Lower lobe of right lung (tissue), 2 donors: Measurements from ENCODE around the gene GPR18. TPM values are rescaled to one million over a fixed set of nuclear protein-coding genes. Genes with fewer than 3 reads are reported as not detected.

Source experiments
- ATAC-seq, 2 donors: fragments of 200-7000 bp; cut with Tn5 transposase; one replicate each; pipeline ENCODE4 v1.9.1; 2020 to 2022; ENCODE audit warnings: mild to moderate bottlenecking in 2 of 2, moderate library complexity in 2 of 2
- DNase-seq: peaks from one replicate; pipeline ENCODE4 v3.0.0-alpha.2; 2020
- H3K27ac ChIP-seq: fragments of 200-600 bp; one replicate; pipeline ENCODE4 v1.8.0; 2022
- H3K27me3 ChIP-seq: fragments of 200-600 bp; one replicate; pipeline ENCODE4 v1.8.0; 2022; ENCODE audit warnings: low read depth
- H3K36me3 ChIP-seq: fragments of 200-600 bp; one replicate; pipeline ENCODE4 v1.8.0; 2022; ENCODE audit warnings: mild to moderate bottlenecking
- H3K4me1 ChIP-seq: fragments of 200-600 bp; one replicate; pipeline ENCODE4 v1.8.0; 2022
- H3K4me3 ChIP-seq: fragments of 200-600 bp; one replicate; pipeline ENCODE4 v1.8.0; 2022; ENCODE audit warnings: mild to moderate bottlenecking
- H3K9me3 ChIP-seq: fragments of 200-600 bp; one replicate; pipeline ENCODE4 v1.8.0; 2022
- CTCF ChIP-seq: fragments of 200-600 bp; IDR thresholded peaks from one replicate; pipeline ENCODE4 v1.8.0; 2022; ENCODE audit warnings: antibody characterized with exemption, mild to moderate bottlenecking
- intact Hi-C: fragments of 100-400 bp; cut with DNase I; formaldehyde crosslinking; loops from one replicate; pipeline ENCODE4 v1.11.0; 2022
- total RNA-seq: library from RNA; stranded (reverse); fragmentation: NEBNext Ultra II Directional; extraction: Animal tissue kit (Norgen Biotek cat#: 25700); gene quantifications from one replicate; pipeline ENCODE4 v1.2.1, GENCODE V29; 2021
- donor health status: DM: no; HTN: yes; CAD: no; lungs with severe emphysema.

Gene GPR18
- total RNA-seq, 1 donor from 2014 or later = 0.38 TPM

DNA sequence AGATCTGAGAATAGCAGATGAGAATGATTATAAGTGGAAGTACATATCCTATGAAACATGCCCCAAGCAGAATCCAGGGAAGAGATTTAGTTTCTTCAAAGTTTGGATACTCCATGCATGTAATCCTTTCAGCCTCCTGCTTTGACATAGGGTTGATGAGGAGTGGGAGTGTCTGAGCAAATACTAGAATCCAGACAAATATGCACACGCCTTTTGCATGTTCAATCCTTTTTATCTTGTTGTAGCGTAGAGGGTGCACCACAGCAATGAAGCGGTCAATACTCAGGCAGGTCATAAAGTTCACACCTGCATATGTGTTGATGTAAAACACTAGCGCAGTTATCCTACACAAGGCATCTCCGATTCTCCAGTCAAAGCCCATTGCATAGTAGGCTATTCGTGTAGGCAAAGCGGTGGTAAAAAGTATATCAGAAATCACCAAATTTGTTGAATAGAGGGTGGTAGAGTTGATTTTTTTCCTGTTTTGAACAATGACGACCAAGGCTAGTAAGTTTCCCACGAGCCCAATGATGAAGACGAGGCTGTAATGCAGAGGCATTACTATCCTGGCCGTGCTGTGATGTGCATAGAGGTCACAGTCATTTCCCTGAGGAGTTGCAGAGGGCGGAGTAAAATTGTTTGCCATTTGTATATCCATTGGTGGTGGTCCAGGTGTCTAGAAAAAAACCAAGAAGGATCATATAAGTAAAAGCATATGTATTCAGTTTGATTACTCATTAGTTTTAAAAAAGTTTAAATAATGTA is 37.5 kb upstream of the GPR18 start:
- intact Hi-C loops = no loop called here
- Histone ChIP-seq H3K36me3 (no peaks in the 10 kb centered on the region), H3K4me3 (no peak overlapping the region), H3K4me1 (peaks cover 12% of the 10 kb centered on the region), H3K27ac (no peak overlapping the region), H3K9me3 (no peaks in the 10 kb centered on the region), H3K27me3 (no peaks in the 10 kb centered on the region)
- DNase-seq (no peak), ATAC-seq (no peak)
- TF ChIP-seq CTCF = no peak

DNA sequence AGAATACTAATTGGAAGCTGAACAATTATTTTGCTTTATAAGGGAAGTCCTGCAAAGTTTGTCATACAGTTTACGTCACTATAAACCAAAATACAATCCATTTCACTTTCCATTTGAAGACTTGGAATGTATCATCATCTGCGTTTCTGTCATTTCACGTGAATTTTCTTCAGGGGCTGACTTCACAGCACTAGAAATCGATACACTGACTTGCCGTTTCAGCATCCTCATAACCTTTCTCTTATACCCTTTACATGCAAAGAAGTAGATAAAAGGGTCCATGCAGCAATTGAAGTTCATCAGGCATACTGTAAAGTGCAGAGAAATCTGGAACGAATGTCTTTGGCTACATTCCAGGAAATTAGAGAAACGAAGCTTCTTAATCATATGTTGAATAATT is 36.8 kb upstream of the GPR18 start:
- ATAC-seq (no peak), DNase-seq (no peak)
- Histone ChIP-seq H3K27ac (no peak overlapping the region), H3K4me3 (no peak overlapping the region), H3K9me3 (no peaks in the 10 kb centered on the region), H3K36me3 (no peaks in the 10 kb centered on the region), H3K27me3 (no peaks in the 10 kb centered on the region), H3K4me1 (peaks cover 12% of the 10 kb centered on the region)
- intact Hi-C loops = no loop called here
- no peak for TF ChIP-seq CTCF

- DNase-seq (no peak), ATAC-seq (no peak)
- Histone ChIP-seq H3K9me3 (no peaks in the 10 kb centered on the region), H3K4me1 (peaks cover 12% of the 10 kb centered on the region), H3K36me3 (no peaks in the 10 kb centered on the region), H3K27me3 (no peaks in the 10 kb centered on the region), H3K27ac (no peak overlapping the region), H3K4me3 (no peak overlapping the region)
- intact Hi-C loops = no loop called here
- no peak for TF ChIP-seq CTCF
Measured at GRCh38 chr13:99294198-99294597, 36.0 kb upstream of the GPR18 start.

DNA sequence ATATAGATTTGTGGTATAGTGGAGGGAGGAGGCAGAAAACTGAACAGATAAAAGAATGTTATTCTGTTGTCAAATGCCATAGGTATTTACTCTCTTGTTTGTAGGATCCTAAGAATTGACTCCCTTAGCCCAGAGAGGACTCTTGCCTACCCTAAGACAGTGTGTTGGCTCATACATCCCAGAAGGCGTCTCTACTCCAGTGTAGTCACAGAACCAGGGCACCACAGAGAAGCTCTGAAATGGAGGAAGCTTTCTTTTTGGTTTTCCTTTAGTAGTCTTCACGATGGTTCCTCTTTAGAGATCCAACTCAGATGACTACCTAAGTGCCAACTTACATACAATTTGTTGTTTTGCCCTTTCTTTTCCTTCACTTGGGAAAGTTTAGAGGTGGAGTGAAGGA is 35.0 kb upstream of the GPR18 start:
- no peak overlapping the region for H3K27ac ChIP-seq
- intact Hi-C loops = no loop called here
- no peaks in the 10 kb centered on the region for H3K27me3 ChIP-seq
- peaks cover 19% of the 10 kb centered on the region for H3K4me1 ChIP-seq
- no peaks in the 10 kb centered on the region for H3K9me3 ChIP-seq
- peak in 1 of 2 donors; percentile 71 for ATAC-seq
- no peaks in the 10 kb centered on the region for H3K36me3 ChIP-seq
- no peak for DNase-seq
- H3K4me3 ChIP-seq = no peak overlapping the region
- TF ChIP-seq CTCF = no peak

DNA sequence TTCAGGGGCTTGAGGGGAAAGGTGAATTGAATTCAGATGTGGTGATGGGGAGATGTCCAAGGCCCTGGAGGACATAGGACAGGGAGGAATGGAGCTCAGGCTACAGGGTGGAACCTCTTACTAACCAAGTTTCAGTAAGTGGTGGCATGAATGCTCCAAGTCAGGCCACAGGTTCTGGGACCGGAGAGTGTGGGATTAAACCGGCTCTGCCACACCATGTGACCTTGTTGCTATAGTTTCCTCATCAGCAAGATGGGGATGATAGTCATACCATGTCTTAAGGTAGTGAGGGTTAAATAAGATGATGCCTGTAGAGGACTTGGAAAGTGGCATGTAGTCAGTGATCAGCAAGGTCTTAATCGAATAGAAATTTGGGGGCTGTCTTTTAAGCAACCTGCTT is 32.7 kb upstream of the GPR18 start:
- Histone ChIP-seq H3K27me3 (no peaks in the 10 kb centered on the region), H3K4me1 (peaks cover 29% of the 10 kb centered on the region), H3K4me3 (no peak overlapping the region), H3K9me3 (no peaks in the 10 kb centered on the region), H3K36me3 (no peaks in the 10 kb centered on the region), H3K27ac (no peak overlapping the region)
- no peak for TF ChIP-seq CTCF
- ATAC-seq = no peak
- no peak for DNase-seq
- intact Hi-C loops = no loop called here
